ENCODE data around the gene DDX20.
"Not testable (repeated sequence)": the region's sequence is repeated elsewhere in the genome, so short reads cannot be mapped to it uniquely, and the experiment has no call there.

The DDX20 gene

DNA sequence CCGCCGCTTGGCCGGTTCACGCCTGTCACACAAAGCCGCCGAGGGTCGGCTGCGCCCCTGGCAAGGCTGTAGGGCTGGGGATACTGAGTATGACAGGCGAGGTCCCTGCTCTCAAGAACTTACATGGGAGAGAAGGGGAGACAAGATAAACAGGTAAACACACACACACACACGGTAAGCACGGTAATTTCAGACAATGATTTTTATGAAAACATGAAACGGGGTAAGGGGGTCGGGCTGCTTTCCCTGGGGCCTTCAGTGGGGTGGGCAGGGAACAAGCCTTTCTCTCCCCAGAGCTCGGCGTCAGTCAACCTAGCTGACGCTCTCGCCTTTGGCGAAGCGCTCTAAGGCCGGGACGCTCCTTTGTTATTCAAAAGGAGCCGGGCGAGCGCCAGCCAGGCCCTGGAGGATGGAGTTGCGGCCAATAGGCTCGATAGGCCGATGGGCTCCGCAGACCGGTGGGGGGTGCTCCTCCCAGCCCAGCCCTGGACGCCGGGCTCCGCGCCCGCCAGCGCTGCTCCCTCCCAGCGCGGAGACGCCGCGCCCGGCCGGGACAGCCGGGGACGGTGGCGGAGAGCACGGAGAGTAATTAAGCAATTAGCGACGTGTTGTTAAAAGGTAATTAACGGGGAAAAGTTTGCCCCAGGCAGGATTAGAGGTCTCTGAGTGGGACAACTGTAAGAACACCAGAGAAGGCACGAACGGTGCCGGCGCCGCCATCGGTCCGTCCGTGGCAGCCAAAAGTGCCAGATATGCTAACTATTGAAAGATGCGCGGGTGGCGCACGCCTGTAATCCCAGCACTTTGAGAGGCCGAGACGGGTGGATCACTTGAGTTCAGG is 15.6 kb upstream of the DDX20 start:
- TF ChIP-seq, protein P1, sequence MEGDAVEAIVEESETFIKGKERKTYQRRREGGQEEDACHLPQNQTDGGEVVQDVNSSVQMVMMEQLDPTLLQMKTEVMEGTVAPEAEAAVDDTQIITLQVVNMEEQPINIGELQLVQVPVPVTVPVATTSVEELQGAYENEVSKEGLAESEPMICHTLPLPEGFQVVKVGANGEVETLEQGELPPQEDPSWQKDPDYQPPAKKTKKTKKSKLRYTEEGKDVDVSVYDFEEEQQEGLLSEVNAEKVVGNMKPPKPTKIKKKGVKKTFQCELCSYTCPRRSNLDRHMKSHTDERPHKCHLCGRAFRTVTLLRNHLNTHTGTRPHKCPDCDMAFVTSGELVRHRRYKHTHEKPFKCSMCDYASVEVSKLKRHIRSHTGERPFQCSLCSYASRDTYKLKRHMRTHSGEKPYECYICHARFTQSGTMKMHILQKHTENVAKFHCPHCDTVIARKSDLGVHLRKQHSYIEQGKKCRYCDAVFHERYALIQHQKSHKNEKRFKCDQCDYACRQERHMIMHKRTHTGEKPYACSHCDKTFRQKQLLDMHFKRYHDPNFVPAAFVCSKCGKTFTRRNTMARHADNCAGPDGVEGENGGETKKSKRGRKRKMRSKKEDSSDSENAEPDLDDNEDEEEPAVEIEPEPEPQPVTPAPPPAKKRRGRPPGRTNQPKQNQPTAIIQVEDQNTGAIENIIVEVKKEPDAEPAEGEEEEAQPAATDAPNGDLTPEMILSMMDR (conservative IDR thresholded peaks at IDR 0.05; ENCODE audit: low read depth, low read length) = no peak
- DNase-seq (ENCODE audit: low read depth) = peak; percentile 74
- peak overlapping the region; percentile 65 for H3K4me3 ChIP-seq (ENCODE audit: low read depth, low read length)

DNA sequence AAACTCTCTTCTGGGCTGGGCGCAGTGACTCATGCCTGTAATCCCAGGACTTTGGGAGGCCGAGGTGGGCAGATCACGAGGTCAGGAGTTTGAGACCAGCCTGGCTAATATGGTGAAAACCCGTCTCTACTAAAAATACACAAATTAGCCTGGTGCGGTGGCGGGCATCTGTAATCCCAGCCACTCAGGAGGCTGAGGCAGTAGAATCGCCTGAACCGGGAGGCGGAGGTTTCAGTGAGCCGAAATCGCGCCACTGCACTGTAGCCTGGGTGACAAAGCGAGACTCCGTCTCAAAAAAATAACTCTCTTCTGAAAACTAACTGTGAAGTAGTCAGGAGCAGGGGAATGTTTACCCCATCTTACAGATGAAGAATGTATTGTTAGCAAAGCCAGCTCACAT is 13.4 kb upstream of the DDX20 start:
- DNase-seq (ENCODE audit: low read depth); H3K4me3 ChIP-seq (ENCODE audit: low read depth, low read length): not testable (repeated sequence)

- no peak overlapping the region for H3K4me3 ChIP-seq (ENCODE audit: low read depth, low read length)
- TF ChIP-seq, protein P1 (conservative IDR thresholded peaks at IDR 0.05; ENCODE audit: low read depth, low read length) = no peak
- DNase-seq (ENCODE audit: low read depth) = peak; percentile 56
Measured at GRCh38 chr1:111742938-111743549, 12.7 kb upstream of the DDX20 start.

DNA sequence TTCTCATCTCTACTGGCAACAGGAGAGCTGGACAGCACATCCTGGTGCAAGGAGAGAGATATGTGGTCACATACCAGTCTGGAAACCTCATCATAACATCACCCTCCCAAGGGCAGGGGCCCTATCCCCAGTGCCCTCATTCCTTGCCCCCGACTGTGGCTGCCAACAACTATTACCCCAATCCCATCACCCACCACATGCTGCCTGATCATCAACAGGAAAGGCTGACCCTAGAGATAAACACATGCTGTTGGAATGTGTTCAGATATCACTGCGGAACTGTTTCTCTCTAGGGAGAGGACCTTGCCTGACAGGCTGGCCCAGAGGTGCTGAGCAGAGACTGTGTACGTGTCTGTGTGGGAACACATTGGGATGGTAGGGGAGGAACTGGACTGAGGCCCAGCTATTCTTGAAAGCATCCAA is 12.0 kb upstream of the DDX20 start:
- peak; percentile 69 for DNase-seq (ENCODE audit: low read depth)
- TF ChIP-seq, protein P1 (conservative IDR thresholded peaks at IDR 0.05; ENCODE audit: low read depth, low read length) = no peak
- no peak overlapping the region for H3K4me3 ChIP-seq (ENCODE audit: low read depth, low read length)

DNA sequence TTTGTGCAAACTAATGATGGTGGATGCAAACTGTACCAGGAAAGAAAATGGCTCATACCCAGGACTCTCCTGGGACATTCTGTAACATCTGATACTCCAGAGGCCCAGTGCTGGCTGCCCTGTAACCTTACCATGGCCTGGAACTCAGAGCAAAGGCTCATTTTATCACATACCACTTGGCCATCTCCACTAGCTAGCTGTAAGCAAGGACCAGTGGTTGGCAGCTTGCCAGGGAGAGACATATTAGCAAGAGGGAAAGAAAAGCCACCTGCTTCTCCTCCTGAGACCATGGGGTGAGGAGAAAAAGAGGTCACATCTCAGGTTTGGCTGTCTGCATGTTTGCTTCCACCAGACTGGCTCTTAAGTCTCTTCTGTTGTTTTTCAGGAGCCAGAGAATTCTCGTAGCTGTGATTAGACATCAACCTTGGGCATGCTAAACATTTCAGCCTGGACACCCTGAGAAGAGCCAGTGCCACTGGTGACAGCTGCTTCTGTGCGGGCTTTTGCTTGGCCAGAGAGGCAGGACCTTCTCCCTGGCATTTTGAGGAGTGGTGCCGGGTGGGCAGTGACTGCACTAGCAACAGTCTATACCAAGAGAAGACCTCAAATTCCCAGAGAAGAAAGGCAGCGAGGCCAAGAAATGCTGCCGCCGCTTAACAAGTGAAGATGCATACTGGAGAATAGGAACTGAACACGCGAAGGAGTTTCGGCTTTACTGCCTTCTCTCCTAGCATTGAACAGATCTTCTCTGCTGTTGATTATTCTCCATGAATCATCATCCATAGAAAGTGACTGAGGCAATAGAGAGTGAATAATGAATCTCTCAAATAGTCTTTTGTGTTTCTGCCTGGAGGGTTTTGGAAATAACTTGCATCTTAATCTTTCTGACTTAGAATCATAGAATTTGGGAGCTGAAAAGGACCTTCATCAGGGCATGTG is 9.8 kb upstream of the DDX20 start:
- H3K4me3 ChIP-seq (ENCODE audit: low read depth, low read length) = no peak overlapping the region
- DNase-seq (ENCODE audit: low read depth) = no peak
- TF ChIP-seq, protein P1 (conservative IDR thresholded peaks at IDR 0.05; ENCODE audit: low read depth, low read length) = no peak

DNA sequence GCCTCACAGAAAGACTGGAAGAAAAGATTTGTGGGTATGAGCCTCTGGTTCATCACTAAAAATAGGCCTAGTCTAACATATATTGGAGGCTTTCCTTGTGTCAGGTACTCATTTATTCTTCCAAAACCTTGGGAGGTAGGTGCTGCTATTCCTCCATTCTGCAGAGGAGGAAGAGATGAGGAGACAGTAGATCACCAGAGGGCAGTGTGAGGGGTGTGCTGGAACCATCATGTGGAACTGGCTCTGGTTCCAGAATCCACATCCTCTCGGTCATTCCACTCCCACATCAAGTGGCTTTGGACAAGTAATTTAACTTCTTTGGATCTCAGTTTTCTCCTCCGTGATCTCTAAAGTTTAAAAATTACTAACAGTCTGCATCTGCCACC is 9.1 kb upstream of the DDX20 start:
- TF ChIP-seq, protein P1 (conservative IDR thresholded peaks at IDR 0.05; ENCODE audit: low read depth, low read length) = no peak
- DNase-seq (ENCODE audit: low read depth) = no peak
- no peak overlapping the region for H3K4me3 ChIP-seq (ENCODE audit: low read depth, low read length)

DNA sequence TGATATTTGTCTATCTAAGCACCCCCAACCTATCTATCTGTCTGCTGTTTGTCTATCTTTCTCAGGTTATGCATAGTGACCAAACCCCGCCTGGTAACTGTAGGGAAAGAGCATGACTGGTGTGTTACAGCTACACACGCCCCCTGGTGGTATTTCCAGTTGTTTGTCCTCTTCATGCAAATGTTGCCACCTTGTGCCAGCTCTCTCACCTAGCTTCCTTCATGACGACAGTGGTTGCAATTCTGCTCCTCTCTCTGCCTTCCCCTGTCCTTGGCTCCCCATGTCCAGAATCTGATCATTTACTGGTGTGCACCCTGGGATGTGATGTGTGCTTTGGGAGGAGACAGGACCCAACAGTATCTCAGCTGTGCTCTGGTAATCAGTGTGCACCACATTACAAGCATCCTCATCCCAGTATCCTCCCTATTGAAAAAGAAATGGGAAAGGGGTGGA is 8.4 kb upstream of the DDX20 start:
- peak; percentile 90 for DNase-seq (ENCODE audit: low read depth)
- no peak overlapping the region for H3K4me3 ChIP-seq (ENCODE audit: low read depth, low read length)
- TF ChIP-seq, protein P1 (conservative IDR thresholded peaks at IDR 0.05; ENCODE audit: low read depth, low read length) = peak; percentile 80
